H9 (cell line): ENCODE measurements around the gene TRAF3. TPM values are rescaled to one million over a fixed set of nuclear protein-coding genes. Genes with fewer than 3 reads are reported as not detected.

Experiments
- DNase-seq: peaks from one replicate; pipeline ENCODE4 v3.0.0-alpha.2; 2017
- H2AFZ ChIP-seq: one replicate; pipeline ENCODE4 v1.6.1; 2013; ENCODE audit warnings: mild to moderate bottlenecking, low read length, control low read depth, moderate library complexity
- H2AK5ac ChIP-seq: 2 replicates; pipeline ENCODE4 v1.6.1; 2013; ENCODE audit warnings: low read length, control low read depth, mixed read lengths; ENCODE audit not compliant: insufficient read length
- H2BK120ac ChIP-seq: one replicate; pipeline ENCODE4 v1.6.1; 2013; ENCODE audit warnings: low read depth, mild to moderate bottlenecking, low read length, control low read depth, inconsistent platforms; ENCODE audit not compliant: poor library complexity, severe bottlenecking
- H2BK12ac ChIP-seq: 2 replicates; pipeline ENCODE4 v1.6.1; 2013; ENCODE audit warnings: low read length, control low read depth, mixed read lengths, low read depth; ENCODE audit not compliant: insufficient read length
- H2BK15ac ChIP-seq: 2 replicates; pipeline ENCODE4 v1.6.1; 2013; ENCODE audit warnings: low read depth, low read length, control low read depth
- H2BK20ac ChIP-seq: one replicate; pipeline ENCODE4 v1.6.1; 2013; ENCODE audit warnings: low read depth, mild to moderate bottlenecking, low read length, control low read depth, inconsistent platforms; ENCODE audit not compliant: poor library complexity, severe bottlenecking
- H2BK5ac ChIP-seq: 2 replicates; pipeline ENCODE4 v1.6.1; 2013; ENCODE audit warnings: low read length, control low read depth, mixed read lengths; ENCODE audit not compliant: insufficient read length
- H3K14ac ChIP-seq: 2 replicates; pipeline ENCODE4 v1.6.1; 2013; ENCODE audit warnings: low read length, control low read depth; ENCODE audit not compliant: insufficient read depth
- H3K18ac ChIP-seq: 2 replicates; pipeline ENCODE4 v1.6.1; 2013; ENCODE audit warnings: low read depth, mild to moderate bottlenecking, mixed read lengths, low read length, control low read depth; ENCODE audit not compliant: insufficient read length
- H3K23ac ChIP-seq: 2 replicates; pipeline ENCODE4 v1.6.1; 2013; ENCODE audit warnings: low read length, control low read depth, mixed read lengths, low read depth; ENCODE audit not compliant: insufficient read length
- H3K23me2 ChIP-seq: 2 replicates; pipeline ENCODE4 v1.6.1; 2013; ENCODE audit warnings: low read depth, mild to moderate bottlenecking, mixed read lengths, low read length, control low read depth; ENCODE audit not compliant: insufficient read length, poor library complexity, severe bottlenecking
- H3K27ac ChIP-seq: 2 replicates; pipeline ENCODE4 v1.5.1; 2013; ENCODE audit warnings: low read length, control low read depth, mixed read lengths, low read depth; ENCODE audit not compliant: insufficient read length
- H3K27me3 ChIP-seq: 2 replicates; pipeline ENCODE4 v1.6.1; 2013; ENCODE audit warnings: low read length, control low read depth, inconsistent platforms; ENCODE audit not compliant: insufficient read depth
- H3K4ac ChIP-seq: 2 replicates; pipeline ENCODE4 v1.6.1; 2013; ENCODE audit warnings: low read depth, mild to moderate bottlenecking, control low read depth, inconsistent platforms, low read length, moderate library complexity
- H3K4me1 ChIP-seq: 2 replicates; pipeline ENCODE4 v1.6.1; 2013; ENCODE audit warnings: low read length, control low read depth, inconsistent platforms; ENCODE audit not compliant: insufficient read depth
- H3K4me2 ChIP-seq: 2 replicates; pipeline ENCODE4 v1.6.1; 2013; ENCODE audit warnings: low read length, control low read depth, mixed read lengths; ENCODE audit not compliant: insufficient read length, insufficient read depth
- H3K56ac ChIP-seq: 2 replicates; pipeline ENCODE4 v1.6.1; 2013; ENCODE audit warnings: low read depth, mild to moderate bottlenecking, mixed read lengths, low read length, control low read depth; ENCODE audit not compliant: insufficient read length
- H3K79me1 ChIP-seq: 2 replicates; pipeline ENCODE4 v1.6.1; 2013; ENCODE audit warnings: low read depth, mild to moderate bottlenecking, moderate library complexity, low read length, control low read depth, inconsistent platforms; ENCODE audit not compliant: insufficient read depth, poor library complexity, severe bottlenecking
- H3K79me2 ChIP-seq: 2 replicates; pipeline ENCODE4 v1.6.1; 2013; ENCODE audit warnings: low read length, control low read depth, inconsistent platforms; ENCODE audit not compliant: insufficient read depth
- H3K9ac ChIP-seq: 2 replicates; pipeline ENCODE4 v1.6.1; 2013; ENCODE audit warnings: low read length, control low read depth, mixed read lengths; ENCODE audit not compliant: insufficient read length; ENCODE audit errors: extremely low read depth
- H3K9me3 ChIP-seq: one replicate; pipeline ENCODE4 v1.6.1; 2013; ENCODE audit warnings: low read depth, low read length, inconsistent platforms; ENCODE audit not compliant: control insufficient read depth
- H3T11ph ChIP-seq: one replicate; pipeline ENCODE4 v1.6.1; 2013; ENCODE audit warnings: mild to moderate bottlenecking, low read length, control low read depth, inconsistent platforms
- H4K20me1 ChIP-seq: one replicate; pipeline ENCODE4 v1.6.1; 2013; ENCODE audit not compliant: control insufficient read depth, insufficient read length, insufficient read depth
- H4K5ac ChIP-seq: 2 replicates; pipeline ENCODE4 v1.6.1; 2013; ENCODE audit warnings: low read depth, mild to moderate bottlenecking, mixed read lengths, low read length, control low read depth; ENCODE audit not compliant: insufficient read length
- H4K8ac ChIP-seq: replicated peaks from 2 replicates; pipeline ENCODE4 v1.6.1; 2013; ENCODE audit warnings: low read length, control low read depth, mixed read lengths, low read depth; ENCODE audit not compliant: insufficient read length
- H4K91ac ChIP-seq: 2 replicates; pipeline ENCODE4 v1.6.1; 2013; ENCODE audit warnings: low read depth, mild to moderate bottlenecking, moderate library complexity, mixed read lengths, low read length, control low read depth; ENCODE audit not compliant: insufficient read length
- H3K27ac Mint-ChIP-seq, 3 experiments: 2 replicates in 2 of 3; 3 replicates in 1 of 3; pipeline ENCODE4 v1.8.0; 2020 to 2021; ENCODE audit warnings: mixed read lengths in 3 of 3, mild to moderate bottlenecking in 1 of 3, moderate library complexity in 1 of 3
- H3K27me3 Mint-ChIP-seq: 2 replicates; pipeline ENCODE4 v1.8.0; 2021; ENCODE audit warnings: low read depth, mild to moderate bottlenecking, moderate library complexity, mixed read lengths
- H3K36me3 Mint-ChIP-seq, 3 experiments: 2 replicates in 2 of 3; 3 replicates in 1 of 3; pipeline ENCODE4 v1.8.0; 2020 to 2021; ENCODE audit warnings: low read depth in 3 of 3, mixed read lengths in 3 of 3; ENCODE audit not compliant: insufficient read depth in 1 of 3
- H3K4me1 Mint-ChIP-seq, 2 experiments: 2 replicates each; pipeline ENCODE4 v1.8.0; 2020; ENCODE audit warnings: mixed read lengths in 2 of 2
- H3K4me3 Mint-ChIP-seq, 2 experiments: 2 replicates in 1 of 2; 3 replicates in 1 of 2; pipeline ENCODE4 v1.8.0; 2020 to 2021; ENCODE audit warnings: mild to moderate bottlenecking in 2 of 2, mixed read lengths in 2 of 2, moderate library complexity in 1 of 2
- H3K9me3 Mint-ChIP-seq, 2 experiments: 2 replicates in 1 of 2; 3 replicates in 1 of 2; pipeline ENCODE4 v1.8.0; 2020; ENCODE audit warnings: mild to moderate bottlenecking in 2 of 2, mixed read lengths in 2 of 2, moderate library complexity in 1 of 2
- CTCF ChIP-seq: fragments of 200-600 bp; sonication (generic); conservative IDR thresholded peaks from 3 replicates; pipeline ENCODE4 v1.8.0; 2021; ENCODE audit warnings: antibody characterized with exemption, mild to moderate bottlenecking
- WGBS: extraction: QIAGEN DNeasy Blood & Tissue Kit; methylation state at CpG from one replicate; pipeline ENCODE4 v1.1.7; 2013; ENCODE audit warnings: missing lambda C conversion rate, low lambda C conversion rate, mixed read lengths; ENCODE audit not compliant: insufficient read length; ENCODE audit errors: extremely low coverage; 5-methylcytosine and 5-hydroxymethylcytosine counted together
- total RNA-seq: library from RNA; stranded (reverse); gene quantifications from 2 replicates; pipeline ENCODE4 v1.2.1, GENCODE V29; 2021

Gene TRAF3
- total RNA-seq, 1 experiment from 2014 or later: 9.6 TPM

GRCh38 chr14:102806447-102806846 is 29.2 kb downstream of the TRAF3 start:
- Histone ChIP-seq H3K9ac (no peak overlapping the region), H2BK15ac (no peak overlapping the region), H3K27ac (no peak overlapping the region), H2BK5ac (no peak overlapping the region), H3T11ph (no peak overlapping the region), H3K9me3 (no peaks in the 10 kb centered on the region), H3K23me2 (no peaks in the 10 kb centered on the region), H2BK12ac (no peak overlapping the region), H3K4ac (no peak overlapping the region), H4K91ac (no peak overlapping the region), H4K8ac (no peak overlapping the region), H3K79me1 (no peaks in the 10 kb centered on the region), H3K4me1 (peaks cover 2% of the 10 kb centered on the region; the same call in 1 of the 2 replicates), H3K23ac (no peak overlapping the region), H3K56ac (no peak overlapping the region), H3K79me2 (peaks cover 3% of the 10 kb centered on the region), H4K5ac (no peak overlapping the region), H4K20me1 (no peaks in the 10 kb centered on the region), H3K27me3 (no peaks in the 10 kb centered on the region), H2AK5ac (no peak overlapping the region), H3K4me2 (no peak overlapping the region), H2BK120ac (no peak overlapping the region), H3K18ac (peak overlapping the region; percentile 46), H2BK20ac (no peak overlapping the region), H2AFZ (no peak overlapping the region), H3K14ac (no peak overlapping the region)
- no peaks in the 10 kb centered on the region for H3K27me3 Mint-ChIP-seq
- no peaks in the 10 kb centered on the region for H3K9me3 Mint-ChIP-seq
- no peak overlapping the region for H3K4me3 Mint-ChIP-seq
- DNase-seq: no peak
- peaks cover 25 to 37% of the 10 kb centered on the region in 2 experiments for H3K4me1 Mint-ChIP-seq
- peak overlapping the region in 1 of 3 experiments; percentile 96; a peak in 1 of 7 replicates for H3K27ac Mint-ChIP-seq
- no peaks in the 10 kb centered on the region for H3K36me3 Mint-ChIP-seq
- no peak for TF ChIP-seq CTCF
- no CpG with 5 or more reads among the region's 4 CpGs for WGBS
